Measurements from ENCODE around the gene CTNNA2.

DNA sequence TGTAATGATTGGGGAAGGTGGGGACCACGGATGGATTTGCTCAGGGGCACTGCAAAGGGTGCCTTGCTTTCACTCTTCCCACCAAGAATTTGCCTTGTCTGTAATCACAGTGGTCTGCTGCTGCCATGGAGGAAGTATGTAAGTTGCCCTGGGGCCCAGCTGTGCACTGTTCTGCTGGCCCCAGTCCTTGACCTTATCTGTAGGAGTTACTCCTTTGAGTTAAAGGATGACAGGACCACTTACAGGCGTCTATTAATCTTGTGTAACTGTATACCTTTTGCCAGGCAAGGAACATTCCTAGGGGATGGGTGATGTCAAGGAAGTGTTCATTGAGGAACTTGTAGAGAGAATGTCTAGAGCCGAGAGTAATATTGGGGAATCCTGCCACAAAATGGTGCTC is 1004.5 kb downstream of the CTNNA2 start:
- TF ChIP-seq, protein P1, sequence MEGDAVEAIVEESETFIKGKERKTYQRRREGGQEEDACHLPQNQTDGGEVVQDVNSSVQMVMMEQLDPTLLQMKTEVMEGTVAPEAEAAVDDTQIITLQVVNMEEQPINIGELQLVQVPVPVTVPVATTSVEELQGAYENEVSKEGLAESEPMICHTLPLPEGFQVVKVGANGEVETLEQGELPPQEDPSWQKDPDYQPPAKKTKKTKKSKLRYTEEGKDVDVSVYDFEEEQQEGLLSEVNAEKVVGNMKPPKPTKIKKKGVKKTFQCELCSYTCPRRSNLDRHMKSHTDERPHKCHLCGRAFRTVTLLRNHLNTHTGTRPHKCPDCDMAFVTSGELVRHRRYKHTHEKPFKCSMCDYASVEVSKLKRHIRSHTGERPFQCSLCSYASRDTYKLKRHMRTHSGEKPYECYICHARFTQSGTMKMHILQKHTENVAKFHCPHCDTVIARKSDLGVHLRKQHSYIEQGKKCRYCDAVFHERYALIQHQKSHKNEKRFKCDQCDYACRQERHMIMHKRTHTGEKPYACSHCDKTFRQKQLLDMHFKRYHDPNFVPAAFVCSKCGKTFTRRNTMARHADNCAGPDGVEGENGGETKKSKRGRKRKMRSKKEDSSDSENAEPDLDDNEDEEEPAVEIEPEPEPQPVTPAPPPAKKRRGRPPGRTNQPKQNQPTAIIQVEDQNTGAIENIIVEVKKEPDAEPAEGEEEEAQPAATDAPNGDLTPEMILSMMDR (IDR thresholded peaks at IDR 0.05) = no peak
- no peak for TF ChIP-seq ZFX (IDR thresholded peaks at IDR 0.05; ENCODE audit: borderline replicate concordance)

Measured in 22Rv1 (cell line).